DND-41 (cell line): ENCODE measurements around the gene DGAT2L6.

Source experiments
- CTCF ChIP-seq: IDR thresholded peaks from 2 replicates; pipeline ENCODE4 v1.5.1; 2012; ENCODE audit warnings: borderline replicate concordance, low read length, moderate library complexity, mild to moderate bottlenecking; ENCODE audit not compliant: poor library complexity, severe bottlenecking; ENCODE audit errors: extremely low read depth
- EZH2 ChIP-seq: IDR thresholded peaks from 3 replicates; pipeline ENCODE4 v1.6.1; 2012; ENCODE audit warnings: borderline replicate concordance, low read depth, mild to moderate bottlenecking, moderate library complexity, low read length, inconsistent platforms; ENCODE audit not compliant: severe bottlenecking

GRCh38 chrX:70190225-70190624 is 12.9 kb downstream of the DGAT2L6 start:
- TF ChIP-seq CTCF (no peak), EZH2 (no peak)
